Kidney epithelial cell (primary cell): ENCODE results near the gene RASSF10. TPM values are rescaled to one million over a fixed set of nuclear protein-coding genes. Genes with fewer than 3 reads are reported as not detected.

Experiments used
- DNase-seq: peaks from one replicate; pipeline ENCODE4 v3.0.0-alpha.2; 2010; ENCODE audit warnings: low read depth
- H3K27me3 ChIP-seq: 2 replicates; pipeline ENCODE4 v1.6.0; 2011; ENCODE audit warnings: low read length; ENCODE audit not compliant: control insufficient read depth, insufficient read depth
- H3K36me3 ChIP-seq: 2 replicates; pipeline ENCODE4 v1.5.1; 2011; ENCODE audit warnings: low read length; ENCODE audit not compliant: control insufficient read depth, insufficient read depth
- H3K4me3 ChIP-seq: 2 replicates; pipeline ENCODE4 v1.5.1; 2011; ENCODE audit warnings: low read depth, mild to moderate bottlenecking, control low read depth, low read length
- total RNA-seq: library from RNA; depleted of rRNA; stranded (reverse); fragments of >200 nt; gene quantifications from 2 replicates; pipeline ENCODE4 v1.2.3, GENCODE V29; 2015
- TF ChIP-seq, protein P1 (sequence below): IDR thresholded peaks from 2 replicates; pipeline ENCODE4 v1.5.1; 2011; ENCODE audit warnings: mild to moderate bottlenecking, moderate library complexity, low read length, control low read depth, inconsistent platforms; ENCODE audit not compliant: insufficient read depth, poor library complexity, severe bottlenecking

RASSF10 gene
- total RNA-seq, 1 donor from 2014 or later = 3.5 TPM

DNA sequence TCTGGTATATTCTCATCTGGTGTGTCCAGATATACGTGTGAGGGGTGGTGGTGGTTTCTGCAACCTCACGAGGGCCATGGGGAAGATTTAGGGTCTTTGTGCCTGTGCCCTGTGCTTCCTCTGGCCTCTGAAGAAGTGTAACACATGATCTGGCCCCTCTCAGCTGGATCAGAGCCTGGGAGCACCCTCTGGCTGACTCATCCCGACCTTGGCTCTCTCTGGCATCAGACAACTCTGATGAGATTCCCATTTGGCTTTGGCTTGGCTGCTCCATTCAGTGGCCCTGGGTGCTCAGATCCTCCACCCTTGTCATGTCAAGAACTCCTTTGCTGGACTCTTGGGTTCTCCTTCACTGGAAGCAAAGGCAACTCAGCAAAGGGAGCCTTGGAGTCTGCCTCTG, 45.2 kb downstream of the RASSF10 start:
- no peak for DNase-seq
- no peak overlapping the region for H3K4me3 ChIP-seq
- H3K27me3 ChIP-seq = no peaks in the 10 kb centered on the region
- TF ChIP-seq, protein P1, sequence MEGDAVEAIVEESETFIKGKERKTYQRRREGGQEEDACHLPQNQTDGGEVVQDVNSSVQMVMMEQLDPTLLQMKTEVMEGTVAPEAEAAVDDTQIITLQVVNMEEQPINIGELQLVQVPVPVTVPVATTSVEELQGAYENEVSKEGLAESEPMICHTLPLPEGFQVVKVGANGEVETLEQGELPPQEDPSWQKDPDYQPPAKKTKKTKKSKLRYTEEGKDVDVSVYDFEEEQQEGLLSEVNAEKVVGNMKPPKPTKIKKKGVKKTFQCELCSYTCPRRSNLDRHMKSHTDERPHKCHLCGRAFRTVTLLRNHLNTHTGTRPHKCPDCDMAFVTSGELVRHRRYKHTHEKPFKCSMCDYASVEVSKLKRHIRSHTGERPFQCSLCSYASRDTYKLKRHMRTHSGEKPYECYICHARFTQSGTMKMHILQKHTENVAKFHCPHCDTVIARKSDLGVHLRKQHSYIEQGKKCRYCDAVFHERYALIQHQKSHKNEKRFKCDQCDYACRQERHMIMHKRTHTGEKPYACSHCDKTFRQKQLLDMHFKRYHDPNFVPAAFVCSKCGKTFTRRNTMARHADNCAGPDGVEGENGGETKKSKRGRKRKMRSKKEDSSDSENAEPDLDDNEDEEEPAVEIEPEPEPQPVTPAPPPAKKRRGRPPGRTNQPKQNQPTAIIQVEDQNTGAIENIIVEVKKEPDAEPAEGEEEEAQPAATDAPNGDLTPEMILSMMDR = no peak
- H3K36me3 ChIP-seq = no peaks in the 10 kb centered on the region

GRCh38 chr11:13055200-13055599, 46.1 kb downstream of the RASSF10 start:
- TF ChIP-seq, protein P1 = no peak
- Histone ChIP-seq H3K27me3 (no peaks in the 10 kb centered on the region), H3K4me3 (no peak overlapping the region), H3K36me3 (no peaks in the 10 kb centered on the region)
- DNase-seq = no peak

GRCh38 chr11:13061294-13061990, 52.3 kb downstream of the RASSF10 start:
- H3K36me3 ChIP-seq = no peaks in the 10 kb centered on the region
- no peak overlapping the region for H3K4me3 ChIP-seq
- DNase-seq = no peak
- TF ChIP-seq, protein P1 = no peak
- H3K27me3 ChIP-seq = no peaks in the 10 kb centered on the region
